HEK293T (cell line): ENCODE measurements around the gene SHANK1.

ENCODE experiments used
- CTCF ChIA-PET: fragments of 350-600 bp; formaldehyde crosslinking; extraction: SDS; loops from one replicate; lab custom pipeline; 2021; ENCODE audit warnings: antibody characterized with exemption, inconsistent platforms; lab: Yijun Ruan, JAX
- POLR2A ChIA-PET: fragments of 350-600 bp; formaldehyde crosslinking; extraction: SDS; loops from one replicate; lab custom pipeline; 2020; ENCODE audit warnings: antibody characterized with exemption, inconsistent platforms; lab: Yijun Ruan, JAX
- DNase-seq: peaks from one replicate; pipeline ENCODE4 v3.0.0; 2012; ENCODE audit warnings: mixed read lengths; ENCODE audit errors: extremely low spot score
- ARNT ChIP-seq: fragments of 450-650 bp; IDR thresholded peaks from 2 replicates; pipeline ENCODE4 v1.6.1; 2017; ENCODE audit warnings: mild to moderate bottlenecking
- BHLHE40 ChIP-seq: fragments of 450-650 bp; IDR thresholded peaks from 2 replicates; pipeline ENCODE4 v1.6.1; 2016; ENCODE audit warnings: mild to moderate bottlenecking, moderate library complexity, borderline replicate concordance
- CTBP1 ChIP-seq: fragments of 450-650 bp; IDR thresholded peaks from 2 replicates; pipeline ENCODE4 v1.6.1; 2016; ENCODE audit warnings: borderline replicate concordance
- ELF4 ChIP-seq: fragments of 450-650 bp; IDR thresholded peaks from 2 replicates; pipeline ENCODE4 v1.6.1; 2017; ENCODE audit warnings: antibody characterized with exemption
- FOXA1 ChIP-seq: fragments of 450-650 bp; IDR thresholded peaks from 2 replicates; pipeline ENCODE4 v1.6.1; 2016; ENCODE audit warnings: mild to moderate bottlenecking
- FOXK2 ChIP-seq: fragments of 450-650 bp; IDR thresholded peaks from 2 replicates; pipeline ENCODE4 v1.6.1; 2016; ENCODE audit warnings: mild to moderate bottlenecking
- FOXM1 ChIP-seq: fragments of 450-650 bp; IDR thresholded peaks from 2 replicates; pipeline ENCODE4 v1.6.1; 2017; ENCODE audit warnings: mild to moderate bottlenecking, borderline replicate concordance
- HDGF ChIP-seq: fragments of 450-650 bp; IDR thresholded peaks from 2 replicates; pipeline ENCODE4 v1.6.1; 2017; ENCODE audit warnings: antibody characterized with exemption, borderline replicate concordance
- L3MBTL2 ChIP-seq: fragments of 450-650 bp; conservative IDR thresholded peaks from 2 replicates; pipeline ENCODE4 v1.6.1; 2016; ENCODE audit warnings: mild to moderate bottlenecking
- LEF1 ChIP-seq: fragments of 450-650 bp; IDR thresholded peaks from 2 replicates; pipeline ENCODE4 v1.6.1; 2017; ENCODE audit warnings: mild to moderate bottlenecking, borderline replicate concordance
- NFRKB ChIP-seq: fragments of 450-650 bp; IDR thresholded peaks from 2 replicates; pipeline ENCODE4 v1.6.1; 2016; ENCODE audit warnings: mild to moderate bottlenecking, moderate library complexity
- SP1 ChIP-seq: fragments of 450-650 bp; IDR thresholded peaks from 2 replicates; pipeline ENCODE4 v1.6.1; 2017
- SUZ12 ChIP-seq: fragments of 450-650 bp; IDR thresholded peaks from 2 replicates; pipeline ENCODE4 v1.6.1; 2016; ENCODE audit warnings: mild to moderate bottlenecking
- TARDBP ChIP-seq: fragments of 450-650 bp; IDR thresholded peaks from 2 replicates; pipeline ENCODE4 v1.6.1; 2016
- ZNF384 ChIP-seq: fragments of 450-650 bp; IDR thresholded peaks from 2 replicates; pipeline ENCODE4 v1.6.1; 2016
- TF ChIP-seq, protein P1 (sequence below): fragments of 450-650 bp; IDR thresholded peaks from 2 replicates; pipeline ENCODE4 v1.6.1; 2016

SHANK1 gene

DNA sequence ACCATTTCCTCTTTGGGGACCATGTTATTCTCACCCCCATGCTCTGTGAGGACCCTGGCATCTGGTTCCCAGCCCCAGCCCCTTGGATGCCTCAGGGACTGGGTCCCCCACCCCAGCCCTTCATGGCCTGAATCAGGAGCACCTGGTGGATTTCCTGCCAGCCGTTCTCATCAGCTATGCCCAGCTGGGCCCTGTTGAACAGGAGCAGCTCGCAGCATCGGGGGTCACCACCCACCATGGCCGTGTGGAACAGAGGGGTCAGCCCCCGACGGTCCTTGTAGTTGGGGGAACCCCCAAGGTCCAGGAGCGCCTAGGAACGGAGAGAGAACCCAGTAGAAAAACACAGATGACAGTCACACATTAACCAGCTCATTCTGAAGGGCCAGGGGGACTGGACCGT lies 7.8 kb downstream of the SHANK1 start:
- no peak for TF ChIP-seq FOXK2
- TF ChIP-seq ARNT: no peak
- TF ChIP-seq ELF4: no peak
- TF ChIP-seq HDGF: no peak
- TF ChIP-seq L3MBTL2: no peak
- no peak for TF ChIP-seq SP1
- no peak for DNase-seq
- CTCF ChIA-PET: no interaction called here
- POLR2A ChIA-PET: interaction anchor here (2.0 kb wide), 1 partner anchor 13 kb away, joined by 6 read pairs; no protein-coding TSS in a partner anchor

DNA sequence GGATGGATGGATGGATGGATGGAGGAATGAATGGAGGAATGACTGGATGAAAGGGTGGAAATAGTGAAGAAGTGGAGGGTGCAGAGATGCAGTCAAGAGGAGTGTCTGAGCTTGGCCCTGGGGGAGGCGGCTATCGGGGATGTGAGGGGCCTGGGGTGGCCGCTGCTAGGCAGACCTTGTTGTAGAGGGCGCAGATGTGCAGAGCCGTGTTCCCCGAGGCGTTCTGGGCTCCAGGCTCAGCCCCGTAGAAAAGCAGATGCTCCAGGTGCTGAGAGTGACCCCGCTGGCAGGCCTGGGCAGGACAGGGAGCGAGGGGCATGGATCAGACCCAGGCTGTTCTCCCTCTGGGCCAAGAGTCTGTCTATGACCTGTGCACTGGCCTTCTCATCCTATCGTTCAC lies 8.4 kb downstream of the SHANK1 start:
- no peak for TF ChIP-seq SP1
- no peak for TF ChIP-seq HDGF
- TF ChIP-seq SUZ12: no peak
- TF ChIP-seq, protein P1, sequence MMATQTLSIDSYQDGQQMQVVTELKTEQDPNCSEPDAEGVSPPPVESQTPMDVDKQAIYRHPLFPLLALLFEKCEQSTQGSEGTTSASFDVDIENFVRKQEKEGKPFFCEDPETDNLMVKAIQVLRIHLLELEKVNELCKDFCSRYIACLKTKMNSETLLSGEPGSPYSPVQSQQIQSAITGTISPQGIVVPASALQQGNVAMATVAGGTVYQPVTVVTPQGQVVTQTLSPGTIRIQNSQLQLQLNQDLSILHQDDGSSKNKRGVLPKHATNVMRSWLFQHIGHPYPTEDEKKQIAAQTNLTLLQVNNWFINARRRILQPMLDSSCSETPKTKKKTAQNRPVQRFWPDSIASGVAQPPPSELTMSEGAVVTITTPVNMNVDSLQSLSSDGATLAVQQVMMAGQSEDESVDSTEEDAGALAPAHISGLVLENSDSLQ: no peak
- no peak for TF ChIP-seq NFRKB
- no peak for TF ChIP-seq BHLHE40
- no peak for TF ChIP-seq TARDBP
- no peak for TF ChIP-seq ELF4
- no peak for TF ChIP-seq ZNF384
- TF ChIP-seq ARNT: no peak
- no peak for TF ChIP-seq FOXM1
- TF ChIP-seq FOXA1: no peak
- no peak for TF ChIP-seq LEF1
- no peak for TF ChIP-seq FOXK2
- TF ChIP-seq L3MBTL2: no peak
- TF ChIP-seq CTBP1: no peak
- ChIA-PET CTCF (interaction anchor here (1.0 kb wide), 1 partner anchor 12 kb away, joined by 3 read pairs; no protein-coding TSS in a partner anchor), POLR2A (interaction anchor here (0.6 kb wide), 1 partner anchor 378 kb away, joined by 3 read pairs; no protein-coding TSS in a partner anchor)
- DNase-seq: no peak

DNA sequence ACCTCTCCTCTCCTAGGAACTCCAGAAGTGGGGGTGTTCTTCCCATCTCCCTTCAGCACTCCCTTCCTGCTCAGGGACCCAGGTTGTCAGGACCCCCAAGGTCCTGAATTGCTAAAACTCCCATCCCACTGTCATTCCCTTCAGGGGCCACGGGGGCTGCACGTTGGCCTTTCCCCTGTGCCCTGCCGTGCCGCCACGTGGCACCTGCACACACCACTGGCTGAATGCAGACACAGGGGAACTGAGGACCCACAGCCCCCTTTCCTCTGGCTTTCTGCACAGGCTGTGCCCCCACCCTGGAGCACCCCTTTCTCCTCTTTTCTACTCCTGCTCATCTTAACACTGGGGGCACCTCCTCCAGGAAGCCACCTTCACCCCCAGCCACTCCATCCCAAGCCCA lies 9.0 kb downstream of the SHANK1 start:
- no peak for DNase-seq
- ChIA-PET POLR2A (interaction anchor here (0.6 kb wide), 1 partner anchor 377 kb away, joined by 3 read pairs; no protein-coding TSS in a partner anchor), CTCF (interaction anchor here (1.0 kb wide), 1 partner anchor 12 kb away, joined by 3 read pairs; no protein-coding TSS in a partner anchor)
- no peak for TF ChIP-seq ELF4
- TF ChIP-seq FOXM1: no peak
- TF ChIP-seq NFRKB: no peak
- TF ChIP-seq HDGF: no peak
- TF ChIP-seq, protein P1: no peak
- TF ChIP-seq L3MBTL2: no peak
- TF ChIP-seq FOXK2: no peak
- TF ChIP-seq SP1: no peak
- no peak for TF ChIP-seq CTBP1
- no peak for TF ChIP-seq BHLHE40
- no peak for TF ChIP-seq SUZ12
- TF ChIP-seq FOXA1: no peak
- TF ChIP-seq ZNF384: no peak
- TF ChIP-seq ARNT: no peak
- TF ChIP-seq TARDBP: no peak

DNA sequence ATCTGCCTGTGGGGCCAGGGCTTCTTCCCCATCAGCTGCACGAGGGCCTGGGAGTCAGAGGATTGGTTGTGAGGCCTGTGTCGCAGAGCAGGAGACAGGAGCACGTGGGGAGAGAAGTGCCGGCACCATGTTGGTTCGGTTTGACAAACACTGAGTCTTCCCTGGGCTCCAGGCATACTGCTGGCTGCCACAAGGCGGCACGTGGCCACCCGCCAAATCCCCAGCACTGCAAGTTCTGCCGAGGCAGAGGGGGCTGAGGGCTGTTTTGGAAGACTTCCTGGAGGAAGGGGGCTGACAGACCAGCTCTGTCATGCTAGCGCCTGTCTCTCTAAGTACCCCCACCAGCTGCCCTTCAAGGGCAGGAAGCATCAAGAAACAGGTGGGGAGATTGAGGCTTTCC lies 9.5 kb downstream of the SHANK1 start:
- ChIA-PET CTCF (no interaction called here), POLR2A (no interaction called here)
- no peak for DNase-seq
- no peak for TF ChIP-seq BHLHE40
- TF ChIP-seq L3MBTL2: no peak
- TF ChIP-seq, protein P1: no peak
- TF ChIP-seq LEF1: no peak
- TF ChIP-seq NFRKB: no peak
- no peak for TF ChIP-seq HDGF
- TF ChIP-seq TARDBP: no peak
- TF ChIP-seq CTBP1: no peak
- TF ChIP-seq FOXA1: no peak
- no peak for TF ChIP-seq ZNF384
- TF ChIP-seq ELF4: no peak

DNA sequence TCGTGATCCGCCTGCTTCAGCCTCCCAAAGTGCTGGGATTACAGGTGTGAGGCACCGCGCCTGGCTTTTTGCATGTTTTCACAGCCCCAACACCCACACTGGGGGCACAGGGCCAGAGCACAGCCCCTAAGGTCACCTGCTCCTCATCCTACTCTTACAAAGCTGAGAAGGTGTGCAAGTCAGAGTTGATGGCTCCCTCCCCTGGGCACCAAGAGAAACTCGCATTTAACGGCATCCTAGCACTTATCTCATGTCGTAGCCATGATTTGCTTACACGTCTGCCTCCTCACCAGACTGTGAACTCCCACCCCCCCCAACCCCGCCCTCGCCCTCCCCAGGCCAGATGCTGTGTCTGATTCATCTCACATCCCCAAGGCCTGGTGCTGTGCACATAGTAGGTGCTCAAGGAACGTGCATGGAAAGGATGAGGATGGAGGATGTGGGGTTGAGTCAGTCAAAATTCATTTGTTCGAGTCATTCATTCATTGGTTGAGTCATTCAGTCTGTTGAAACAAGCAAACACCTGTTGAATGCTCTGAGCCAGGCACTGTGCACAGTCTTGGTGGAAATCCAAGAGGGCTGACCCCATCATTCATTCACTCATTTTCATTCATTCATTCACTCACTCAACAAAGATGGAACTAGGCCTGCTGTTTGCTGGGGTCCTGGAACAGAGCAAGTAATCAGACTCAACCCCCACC lies 11.3 kb downstream of the SHANK1 start:
- TF ChIP-seq ZNF384 (no peak), SUZ12 (no peak), LEF1 (no peak), ELF4 (no peak), FOXA1 (no peak), ARNT (no peak), FOXK2 (no peak), TARDBP (no peak), CTBP1 (no peak)
- POLR2A ChIA-PET: no interaction called here
- CTCF ChIA-PET: interaction anchor here (0.5 kb wide), 1 partner anchor 84 kb away, joined by 3 read pairs; no protein-coding TSS in a partner anchor
- DNase-seq: no peak

DNA sequence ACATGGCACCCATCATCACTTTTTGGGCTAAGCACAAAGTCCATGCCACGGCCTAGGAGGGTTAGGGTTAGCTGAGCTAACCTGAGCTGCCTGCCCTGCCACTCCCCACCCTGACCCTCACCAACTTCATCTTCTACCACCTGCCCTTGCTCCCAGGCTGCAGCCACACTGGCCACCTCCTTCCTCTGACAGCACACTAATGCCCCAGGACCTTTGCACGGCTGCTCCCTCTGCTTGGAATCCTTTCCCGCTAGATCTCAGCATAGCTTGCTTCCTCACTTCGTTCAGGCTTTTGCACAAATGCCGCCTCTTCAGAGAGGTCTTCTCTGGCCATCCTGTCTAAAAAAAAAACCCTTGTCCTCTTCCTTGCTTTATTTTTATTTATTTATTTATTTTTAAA lies 13.2 kb downstream of the SHANK1 start:
- TF ChIP-seq ARNT (no peak), SUZ12 (no peak), SP1 (no peak), TARDBP (no peak), CTBP1 (no peak), ZNF384 (no peak), LEF1 (no peak), NFRKB (no peak), BHLHE40 (no peak), FOXM1 (no peak), FOXA1 (no peak), HDGF (no peak), ELF4 (no peak)
- ChIA-PET CTCF (interaction anchor here (0.6 to 1.4 kb wide), 3 partner anchors 18 to 1114 kb away, joined by 3 to 12 read pairs (median 5); no protein-coding TSS in a partner anchor), POLR2A (no interaction called here)
- DNase-seq: no peak
